DMS153 treated with DMSO at 0.1 percent for 48 hours (cell line): ENCODE results near the gene TCN1.
"Not testable (repeated sequence)": the region's sequence is repeated elsewhere in the genome, so short reads cannot be mapped to it uniquely, and the experiment has no call there.

Source experiments
- DNase-seq: peaks from one replicate; lab custom pipeline; 2025; ENCODE audit not compliant: unreplicated experiment; lab: John Stamatoyannopoulos, UW

TCN1 gene, protein sequence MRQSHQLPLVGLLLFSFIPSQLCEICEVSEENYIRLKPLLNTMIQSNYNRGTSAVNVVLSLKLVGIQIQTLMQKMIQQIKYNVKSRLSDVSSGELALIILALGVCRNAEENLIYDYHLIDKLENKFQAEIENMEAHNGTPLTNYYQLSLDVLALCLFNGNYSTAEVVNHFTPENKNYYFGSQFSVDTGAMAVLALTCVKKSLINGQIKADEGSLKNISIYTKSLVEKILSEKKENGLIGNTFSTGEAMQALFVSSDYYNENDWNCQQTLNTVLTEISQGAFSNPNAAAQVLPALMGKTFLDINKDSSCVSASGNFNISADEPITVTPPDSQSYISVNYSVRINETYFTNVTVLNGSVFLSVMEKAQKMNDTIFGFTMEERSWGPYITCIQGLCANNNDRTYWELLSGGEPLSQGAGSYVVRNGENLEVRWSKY

DNA sequence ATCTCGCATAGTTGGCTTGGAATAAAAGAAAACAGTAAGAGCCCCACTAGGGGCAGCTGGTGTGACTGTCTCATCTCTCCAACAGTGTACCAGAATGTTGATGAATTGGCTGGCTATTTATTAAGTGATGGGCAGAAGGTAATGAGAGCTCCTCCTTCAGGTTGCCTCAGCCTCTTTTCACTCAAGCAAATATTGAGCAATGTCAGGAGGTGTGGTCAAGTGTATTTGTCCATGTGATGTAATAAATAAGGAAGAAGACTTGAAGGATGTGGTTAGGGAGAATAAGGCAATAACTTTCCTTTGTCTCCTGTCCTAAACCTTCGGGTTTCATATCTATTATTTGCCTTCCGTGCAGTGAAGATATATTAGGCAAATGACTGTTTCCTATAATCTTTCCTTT is at the start of gene TCN1:
Gene TCN1, minus strand, starts transcription at position 91 of the 400 bp plus-strand sequence. Its CDS starts 17 bp downstream, at position 74.
- DNase-seq = no peak

DNA sequence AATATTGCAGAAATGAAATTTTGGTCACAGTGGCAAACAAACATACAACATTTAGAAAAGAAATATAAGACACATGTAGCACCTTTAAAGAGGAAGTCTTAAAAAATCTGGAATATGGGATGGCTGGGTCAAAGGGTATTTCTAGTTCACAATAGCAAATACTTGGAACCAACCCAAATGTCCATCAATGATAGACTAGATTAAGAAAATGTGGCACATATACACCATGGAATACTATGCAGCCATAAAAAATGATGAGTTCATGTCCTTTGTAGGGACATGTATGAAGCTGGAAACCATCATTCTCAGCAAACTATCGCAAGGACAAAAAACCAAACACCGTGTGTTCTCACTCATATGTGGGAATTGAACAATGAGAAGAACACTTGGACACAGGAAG is 37.3 kb upstream of the TCN1 start:
- not testable (repeated sequence) for DNase-seq

DNA sequence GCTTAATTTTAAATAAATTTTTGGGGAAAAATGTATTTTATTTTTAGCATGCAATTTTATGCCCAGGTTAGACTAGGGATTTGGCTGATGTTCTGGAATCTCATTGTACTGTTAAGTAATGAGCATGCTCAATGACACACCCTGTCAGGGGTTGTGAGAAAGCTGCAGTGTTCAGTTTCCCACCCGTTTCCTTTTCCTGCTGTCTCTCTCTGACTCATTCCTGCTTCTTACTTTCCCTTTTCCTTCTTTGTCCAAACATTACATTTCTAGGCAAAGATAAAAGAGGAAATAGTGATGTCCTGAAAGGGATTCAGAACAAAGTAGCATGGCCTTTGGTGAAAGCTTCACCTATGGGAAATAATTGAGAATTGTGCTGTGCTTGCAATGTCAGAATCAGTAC is 35.0 kb upstream of the TCN1 start:
- DNase-seq = no peak

DNA sequence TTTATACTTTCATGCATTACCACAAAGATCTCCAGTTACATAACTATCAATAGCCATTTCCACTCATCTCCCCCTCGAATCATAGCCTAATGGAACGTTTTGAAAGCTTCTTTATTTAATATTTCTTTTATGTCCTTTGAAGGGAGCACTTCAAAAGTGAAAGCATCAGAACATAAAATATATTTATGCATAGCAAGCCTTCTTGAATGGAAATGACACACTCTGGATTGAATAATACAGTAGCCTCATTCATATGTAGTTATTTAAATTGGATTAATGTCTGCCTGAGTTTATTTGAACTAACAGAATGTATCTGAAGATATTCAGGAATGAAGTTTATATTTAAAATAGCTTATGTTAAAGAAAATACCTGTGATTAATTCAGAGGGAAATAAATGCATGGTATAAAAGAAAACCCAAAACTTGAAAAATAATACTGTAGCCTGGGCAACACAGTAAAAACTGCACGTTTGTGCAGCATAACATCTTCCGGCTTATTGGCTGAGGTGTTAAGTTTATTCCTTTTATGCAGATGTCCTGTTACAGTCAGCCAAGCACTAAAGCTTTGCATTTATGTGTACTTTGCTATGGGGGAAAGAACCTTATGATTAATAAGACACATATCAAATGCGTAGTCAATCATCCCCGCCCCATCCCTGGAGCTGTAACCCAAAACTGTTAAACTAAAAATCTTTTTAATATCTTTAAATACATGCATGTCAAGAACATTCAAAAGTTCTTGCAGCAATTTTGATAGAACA is 34.3 kb upstream of the TCN1 start:
- no peak for DNase-seq

DNA sequence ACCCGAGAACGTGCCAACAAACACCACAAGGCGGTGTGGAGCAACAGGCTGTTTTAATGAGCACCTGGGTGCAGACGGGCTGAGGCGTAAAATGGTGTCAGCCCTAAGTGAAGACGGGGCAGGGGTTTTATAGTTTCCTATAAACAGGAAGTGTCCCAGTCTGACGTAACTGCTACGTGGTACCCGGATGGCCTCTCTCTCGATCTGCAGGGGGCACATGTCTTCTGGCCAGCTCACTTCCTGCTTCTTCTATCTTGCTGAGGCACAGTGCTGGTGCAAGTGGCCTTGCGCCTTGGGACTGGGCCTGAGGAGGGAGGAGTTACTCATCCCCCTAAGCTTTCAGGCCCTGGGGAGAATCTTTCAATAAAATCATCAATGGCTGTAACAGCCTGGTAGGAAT is 33.2 kb upstream of the TCN1 start:
- no peak for DNase-seq

DNA sequence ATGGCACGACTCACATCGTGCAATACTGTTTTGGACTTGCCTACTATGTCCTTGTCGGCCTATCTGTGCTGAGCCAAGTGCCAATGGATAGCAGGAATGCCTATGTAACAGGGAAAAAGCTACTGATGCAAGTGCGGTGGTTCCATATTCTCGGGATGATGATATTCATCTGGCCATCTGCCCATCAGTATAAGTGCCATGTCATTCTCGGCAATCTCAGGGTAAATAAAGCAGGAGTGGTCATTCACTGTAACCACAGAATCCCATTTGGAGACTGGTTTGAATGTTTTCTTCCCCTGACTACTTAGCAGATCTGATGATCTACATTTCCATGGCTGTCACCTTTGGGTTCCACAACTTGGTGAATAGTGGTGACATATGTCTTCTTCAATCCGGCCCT is 32.4 kb upstream of the TCN1 start:
- no peak for DNase-seq

DNA sequence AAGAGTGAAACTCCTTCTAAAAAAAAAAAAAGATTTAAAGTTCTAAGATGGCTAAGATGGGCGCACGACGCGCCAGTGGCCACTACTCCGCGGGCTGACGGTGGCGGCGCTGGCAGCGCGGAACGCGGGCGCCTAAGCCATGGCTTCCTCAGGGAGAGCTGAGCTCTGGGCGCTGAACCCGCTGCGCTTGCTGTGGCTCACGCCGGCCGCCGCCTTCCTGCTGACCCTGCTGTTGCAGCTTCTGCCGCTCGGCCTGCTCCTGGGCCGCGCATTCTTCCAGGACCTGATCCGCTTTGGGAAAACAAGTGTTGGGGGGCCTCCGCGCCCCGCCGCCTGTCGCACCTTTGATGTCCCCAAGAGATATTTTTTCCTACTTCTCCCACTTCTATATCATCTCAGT is 31.8 kb upstream of the TCN1 start:
- no peak for DNase-seq

DNA sequence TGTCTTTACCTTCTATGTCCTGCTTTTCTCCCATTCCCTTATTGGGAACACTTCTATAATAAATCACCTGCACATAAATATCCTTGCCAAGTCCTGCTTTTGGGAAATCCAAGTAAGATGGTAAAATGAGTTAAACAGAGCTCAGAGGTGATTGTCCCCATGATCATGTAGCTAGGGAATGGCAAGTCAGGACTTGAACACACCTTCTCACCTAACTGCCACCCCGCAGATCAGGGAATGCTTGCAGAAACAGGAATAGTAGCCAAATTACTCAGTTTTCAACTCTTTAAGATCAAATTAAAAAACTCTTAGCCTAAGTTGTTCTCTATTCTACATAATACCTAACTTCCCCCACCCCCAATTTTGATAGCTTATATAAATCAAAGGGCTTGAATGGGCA is 28.3 kb upstream of the TCN1 start:
- no peak for DNase-seq

DNA sequence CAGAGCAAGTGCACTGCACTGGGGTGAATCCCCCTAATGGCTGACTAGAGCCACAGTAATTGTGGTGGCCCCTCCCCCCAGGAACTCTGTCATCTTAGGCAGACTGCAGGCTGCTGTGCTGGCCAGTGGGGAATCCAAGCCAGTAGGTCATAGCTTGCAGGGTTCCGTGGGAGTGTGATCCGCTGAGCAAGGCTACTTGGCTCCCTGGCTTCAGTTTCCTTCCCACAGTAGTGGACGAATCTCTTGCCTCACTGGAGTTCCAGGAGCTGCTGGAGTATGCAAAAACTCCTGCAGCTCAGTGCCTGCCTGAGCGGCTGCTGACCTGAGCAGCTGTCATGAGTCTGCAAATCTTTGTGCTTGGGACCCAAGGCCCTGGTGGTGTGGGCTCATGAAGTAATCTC is 25.5 kb upstream of the TCN1 start:
- DNase-seq = no peak

DNA sequence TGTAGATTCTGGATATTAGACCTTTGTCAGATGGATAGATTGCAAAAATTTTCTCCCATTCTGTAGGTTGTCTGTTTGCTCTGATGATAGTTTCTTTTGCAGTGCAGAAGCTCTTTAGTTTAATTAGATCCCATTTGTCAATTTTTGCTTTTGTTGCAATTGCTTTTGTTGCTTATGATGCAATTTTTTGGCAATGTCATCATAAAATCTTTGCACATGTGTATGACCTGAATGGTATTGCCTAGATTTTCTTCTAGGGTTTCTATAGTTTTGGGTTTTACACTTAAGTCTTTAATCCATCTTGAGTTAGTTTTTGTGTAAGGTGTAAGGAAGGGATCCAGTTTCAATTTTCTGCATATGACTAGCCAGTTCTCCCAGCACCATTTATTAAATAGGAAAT is 20.9 kb upstream of the TCN1 start:
- not testable (repeated sequence) for DNase-seq

DNA sequence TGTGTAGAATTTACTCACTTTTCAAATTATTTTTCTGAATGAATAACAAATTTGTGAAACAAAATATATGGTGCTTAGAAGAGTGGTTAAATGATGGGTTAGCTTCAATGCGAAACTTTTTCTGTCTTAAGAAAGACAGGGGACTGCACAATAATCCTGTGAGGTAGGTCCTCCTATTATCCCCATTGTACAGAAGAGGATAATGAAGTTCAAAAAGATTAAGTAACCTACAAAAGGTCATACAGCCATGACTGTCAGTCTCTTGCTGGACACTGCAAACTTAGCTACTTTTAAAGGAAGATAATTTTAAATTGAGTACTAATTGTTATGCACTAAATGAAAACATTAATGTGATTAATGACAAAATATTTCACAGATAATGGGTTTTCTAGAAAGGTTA is 17.3 kb upstream of the TCN1 start:
- DNase-seq = no peak

DNA sequence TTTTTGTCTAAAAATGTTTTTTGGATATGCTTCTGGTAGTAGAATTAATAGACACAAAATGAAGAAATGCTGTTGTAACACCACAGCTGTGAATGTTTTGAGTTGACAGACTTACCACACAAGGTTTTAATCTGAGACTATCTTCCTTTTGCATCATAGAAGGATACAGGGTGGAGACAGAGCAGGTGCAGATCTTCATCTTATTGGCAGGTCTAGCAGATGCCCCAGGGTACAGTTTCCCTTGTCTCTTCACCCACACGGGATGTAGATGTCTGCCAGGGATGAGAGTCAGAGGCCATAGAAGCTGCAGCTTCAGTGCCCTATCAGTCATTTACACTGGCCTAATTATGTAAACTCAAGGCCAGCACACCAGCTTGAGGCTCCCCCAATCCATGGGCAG is 13.3 kb upstream of the TCN1 start:
- DNase-seq = no peak

DNA sequence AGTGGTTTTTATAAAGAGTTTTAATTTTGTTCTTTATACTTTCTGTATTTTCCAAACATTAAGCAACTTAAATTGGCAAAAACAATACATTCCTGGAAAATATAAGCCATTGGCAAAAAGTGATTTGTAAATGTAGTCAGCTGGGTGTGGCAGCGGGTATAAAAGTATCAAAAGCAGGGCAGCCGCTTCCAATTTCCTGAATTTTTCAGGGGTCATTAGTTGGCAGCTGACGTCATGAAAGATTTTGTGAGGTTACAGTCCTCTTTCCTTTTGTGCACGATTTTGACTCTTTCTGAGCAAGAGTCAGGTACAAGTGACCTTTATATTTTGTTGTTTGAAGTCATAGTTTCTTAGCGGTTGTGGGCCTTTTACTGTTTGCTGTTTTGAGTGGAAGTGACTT is 12.3 kb upstream of the TCN1 start, which contains the start of gene OOSP3:
Gene OOSP3, plus strand, starts transcription at position 208 of the 400 bp plus-strand sequence. Its CDS starts 27 bp downstream, at position 235.
- DNase-seq = no peak

DNA sequence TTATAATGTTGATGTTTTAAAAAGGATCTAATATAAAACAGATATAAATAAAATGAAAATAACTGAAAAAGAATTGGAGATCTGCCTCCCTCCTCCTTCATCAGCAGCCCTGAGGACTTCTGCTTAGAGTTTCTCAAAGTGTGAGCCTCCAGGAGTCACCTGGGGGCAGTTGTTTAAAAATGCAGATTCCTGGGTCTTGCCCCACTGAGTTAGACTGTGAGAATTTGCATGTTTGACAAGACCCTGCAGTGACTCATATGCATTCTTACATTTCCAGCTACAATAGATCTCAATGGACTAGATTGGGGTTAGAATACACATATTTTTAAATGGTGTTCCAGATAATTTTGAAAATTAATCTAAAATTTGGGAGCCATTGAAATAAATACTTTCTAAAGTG is 11.5 kb upstream of the TCN1 start:
- DNase-seq = no peak

DNA sequence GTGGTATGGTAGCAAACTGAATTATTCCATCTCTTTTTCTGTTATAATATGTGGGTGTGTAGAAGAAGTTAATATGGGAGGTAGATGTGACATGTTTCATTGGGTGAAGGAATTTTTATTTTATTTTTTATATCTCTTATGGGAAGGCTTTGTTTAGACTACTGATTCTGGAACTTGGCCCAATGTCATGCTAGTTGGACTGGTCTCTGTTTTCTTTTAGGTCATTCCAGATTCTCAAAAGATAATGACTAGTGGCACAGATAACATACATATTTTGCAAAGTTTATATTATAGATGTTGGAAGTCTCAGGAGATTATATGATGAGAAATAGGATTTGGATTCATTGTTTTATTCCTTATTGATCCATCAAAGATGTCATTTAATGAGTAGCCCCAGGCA is 11.0 kb upstream of the TCN1 start:
- DNase-seq = no peak

DNA sequence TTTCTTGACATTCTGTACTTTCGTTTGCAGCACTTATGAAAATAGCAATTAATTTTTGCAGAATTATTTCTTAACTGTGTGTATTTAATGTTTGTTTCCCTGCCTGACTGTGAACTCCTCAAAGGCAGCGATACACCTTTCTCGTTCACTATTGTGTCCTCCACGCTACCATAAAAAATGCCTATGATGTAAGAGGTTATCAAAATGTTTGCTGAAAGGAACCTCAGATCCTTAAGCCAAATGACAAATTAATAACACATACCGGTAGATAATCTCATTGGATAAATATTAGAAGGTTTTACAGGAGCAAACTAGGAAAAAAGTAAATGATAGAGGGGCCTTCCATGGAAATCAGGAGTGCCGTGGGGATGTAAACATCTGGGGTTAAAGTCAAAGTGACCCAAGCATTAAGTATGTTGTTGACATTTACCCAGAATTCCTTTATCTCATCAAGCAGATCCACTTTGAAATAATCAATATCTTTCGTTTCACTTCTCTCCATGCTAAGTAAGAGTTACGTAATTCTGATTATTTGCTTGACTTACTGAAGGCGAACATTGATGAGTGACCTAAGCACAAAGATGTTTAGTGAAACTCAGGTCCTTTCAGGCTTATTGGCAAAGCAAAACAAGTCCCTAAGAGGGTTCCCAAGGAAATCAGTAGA is 9.7 kb upstream of the TCN1 start:
- DNase-seq = no peak

DNA sequence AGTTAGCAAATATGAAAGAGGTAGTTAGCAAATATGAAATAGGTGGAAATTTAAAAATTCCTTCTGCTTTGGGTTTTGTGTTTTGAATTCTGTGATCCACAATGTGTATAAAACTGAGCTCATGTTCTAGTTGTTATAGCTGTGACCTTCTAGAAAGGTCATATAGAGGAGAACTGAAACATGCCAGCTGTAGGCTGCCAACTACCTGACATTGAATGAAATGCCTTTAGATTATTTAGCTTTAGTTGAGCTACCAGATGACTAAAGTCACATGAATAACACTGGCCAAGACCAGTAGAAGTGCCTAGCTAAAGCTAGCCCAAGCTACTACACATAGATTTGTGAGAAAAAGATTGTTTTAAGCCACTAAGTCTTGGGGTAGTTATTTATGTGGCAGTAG is 5.8 kb upstream of the TCN1 start:
- DNase-seq = no peak

DNA sequence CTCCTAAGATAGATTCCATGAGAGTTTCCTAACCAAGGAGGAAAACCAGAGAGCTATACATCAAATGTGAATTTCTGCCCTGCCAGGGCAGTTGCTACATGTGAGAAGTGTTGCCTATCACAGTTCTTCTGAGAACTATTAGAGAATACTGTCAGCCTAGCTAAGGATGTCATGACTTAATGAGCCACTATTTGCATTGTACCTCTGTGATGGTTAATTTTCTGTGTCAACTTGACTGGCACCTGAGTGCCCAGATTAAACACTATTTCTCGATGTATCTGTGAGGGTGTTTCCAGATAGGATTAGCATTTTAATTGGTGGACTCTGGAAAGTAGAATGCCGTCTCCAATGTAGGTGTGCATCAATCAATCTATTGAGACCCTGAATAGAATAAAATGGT is 1.7 kb upstream of the TCN1 start:
- no peak for DNase-seq

DNA sequence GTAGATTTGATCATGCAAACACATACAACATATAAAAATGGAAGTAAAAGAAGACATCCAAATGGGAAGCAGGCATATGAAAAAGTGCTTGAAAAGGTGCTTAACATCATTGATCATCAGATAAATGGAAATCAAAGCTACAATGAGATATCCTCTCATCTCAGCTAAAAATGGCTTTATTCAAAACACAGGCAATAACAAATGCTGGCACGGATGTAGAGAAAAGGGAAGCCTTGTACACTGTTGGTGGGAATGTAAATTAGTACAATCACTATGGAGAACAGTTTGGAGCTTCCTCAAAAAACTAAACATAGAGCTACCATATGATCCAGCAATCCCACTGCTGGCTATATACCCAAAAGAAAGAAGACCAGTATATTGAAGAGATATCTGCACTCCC is 549 bp upstream of the TCN1 start:
- no peak for DNase-seq

DNA sequence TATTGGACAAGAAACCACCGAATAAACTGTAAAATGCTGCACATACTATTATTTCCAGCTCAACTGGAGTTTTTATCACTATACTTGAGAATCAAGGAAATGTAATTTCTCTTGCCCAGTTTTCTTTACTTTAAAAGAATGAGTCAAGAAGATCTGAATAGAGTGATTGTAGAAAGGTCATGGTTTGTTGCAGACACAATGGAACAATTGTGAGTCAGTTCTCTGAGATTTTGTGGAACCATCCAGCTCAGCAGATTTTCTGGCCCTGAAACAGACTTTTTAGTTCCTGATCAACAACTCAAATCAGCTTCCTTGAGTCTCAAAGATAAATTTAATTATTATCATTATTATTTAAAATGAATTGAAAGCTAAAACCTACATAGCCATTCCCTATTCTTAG is 1.3 kb downstream of the TCN1 start:
- DNase-seq = no peak

DNA sequence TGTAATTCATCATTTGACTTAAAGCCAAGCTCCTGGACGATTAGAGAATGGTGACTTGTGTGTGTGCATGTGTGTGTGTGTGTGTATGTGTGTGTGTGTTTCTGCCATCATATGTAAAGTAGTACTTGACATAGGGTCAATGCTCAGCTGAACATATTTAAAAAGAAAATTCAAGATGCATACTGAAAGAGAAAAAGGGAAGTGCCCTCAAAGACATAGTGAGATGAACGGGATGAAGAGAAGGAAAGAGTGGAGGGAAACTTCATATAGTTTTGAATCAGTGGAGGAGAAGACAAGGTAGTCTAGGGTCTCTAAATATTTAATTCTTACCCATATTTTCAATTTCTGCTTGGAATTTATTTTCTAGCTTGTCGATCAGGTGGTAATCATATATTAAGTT is 4.0 kb downstream of the TCN1 start:
- no peak for DNase-seq

DNA sequence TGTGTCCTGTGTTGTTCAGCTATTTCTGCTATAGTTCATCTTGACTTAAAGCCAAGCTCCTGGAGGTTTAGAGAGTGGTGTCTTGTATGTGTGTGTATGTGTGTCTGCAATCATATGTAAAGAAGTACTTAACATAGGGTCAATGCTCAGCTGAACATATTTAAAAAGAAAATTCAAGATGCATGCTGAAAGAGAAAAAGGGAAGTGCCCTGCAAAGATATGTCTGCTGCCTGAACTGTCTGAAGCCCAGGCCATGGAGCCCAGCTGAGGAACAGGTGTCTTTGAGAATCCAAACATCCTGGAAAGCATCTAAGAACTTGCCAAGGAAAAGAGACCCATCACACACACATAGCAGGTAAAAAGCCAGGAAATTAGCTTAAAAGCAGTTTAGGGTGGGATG is 6.6 kb downstream of the TCN1 start:
- DNase-seq = no peak
